HepG2 (cell line): ENCODE results near the gene GLG1. TPM values are rescaled to one million over a fixed set of nuclear protein-coding genes. Genes with fewer than 3 reads are reported as not detected.

Source experiments
- EED ChIP-seq: sonication (generic); formaldehyde crosslinking; IDR thresholded peaks from 2 replicates; pipeline ENCODE4 v1.5.0; 2020; ENCODE audit warnings: mild to moderate bottlenecking, missing genetic modification reagents
- ELF4 ChIP-seq: sonication (generic); formaldehyde crosslinking; IDR thresholded peaks from 2 replicates; pipeline ENCODE4 v1.5.0; 2020; ENCODE audit warnings: missing genetic modification reagents, mild to moderate bottlenecking, moderate library complexity, borderline replicate concordance
- FLYWCH1 ChIP-seq: sonication (generic); formaldehyde crosslinking; IDR thresholded peaks from 2 replicates; pipeline ENCODE4 v1.8.1; 2023; ENCODE audit warnings: mild to moderate bottlenecking, missing genetic modification reagents
- GATA4 ChIP-seq: sonication (generic); IDR thresholded peaks from 2 replicates; pipeline ENCODE4 v1.6.1; 2016; ENCODE audit warnings: antibody characterized with exemption, low read depth, borderline replicate concordance
- HDAC1 ChIP-seq: sonication (generic); formaldehyde crosslinking; IDR thresholded peaks from 2 replicates; pipeline ENCODE4 v1.5.1; 2020; ENCODE audit warnings: mild to moderate bottlenecking, missing genetic modification reagents
- IRX3 ChIP-seq: sonication (generic); formaldehyde crosslinking; IDR thresholded peaks from 2 replicates; pipeline ENCODE4 v1.8.1; 2023; ENCODE audit warnings: mild to moderate bottlenecking, low read depth, missing genetic modification reagents, borderline replicate concordance
- KLF12 ChIP-seq: sonication (generic); formaldehyde crosslinking; IDR thresholded peaks from 2 replicates; pipeline ENCODE4 v1.4.0; 2020; ENCODE audit warnings: missing genetic modification reagents, borderline replicate concordance
- LCORL ChIP-seq, 2 experiments: fragments of 450-650 bp in 1 of 2; sonication (generic) in 1 of 2; formaldehyde crosslinking in 1 of 2; IDR thresholded peaks; 2 replicates each; pipeline versions ENCODE4 v1.5.0 to v1.6.1; 2017 to 2020; ENCODE audit warnings: antibody characterized with exemption in 1 of 2, missing genetic modification reagents in 1 of 2
- MBNL3 ChIP-seq: fragments of 250-450 bp; sonication (Bioruptor Pico); conservative IDR thresholded peaks from 2 replicates; pipeline ENCODE4 v1.8.0; 2022; ENCODE audit warnings: mild to moderate bottlenecking, inconsistent platforms
- NCOR1 ChIP-seq: fragments of 200-600 bp; sonication (generic); IDR thresholded peaks from 2 replicates; pipeline ENCODE4 v1.7.0; 2017; ENCODE audit warnings: antibody characterized with exemption, low read length, borderline replicate concordance
- PHB2 ChIP-seq: fragments of 450-650 bp; IDR thresholded peaks from 2 replicates; pipeline ENCODE4 v1.6.1; 2018; ENCODE audit not compliant: partially characterized antibody
- PPARG ChIP-seq: conservative IDR thresholded peaks from 2 replicates; pipeline ENCODE4 v1.6.1; 2016; ENCODE audit warnings: missing biosample characterization, missing genetic modification reagents
- ZNF224 ChIP-seq: sonication (generic); formaldehyde crosslinking; IDR thresholded peaks from 2 replicates; pipeline ENCODE4 v1.5.0; 2020; ENCODE audit warnings: mild to moderate bottlenecking, missing genetic modification reagents
- ZNF782 ChIP-seq: sonication (generic); formaldehyde crosslinking; IDR thresholded peaks from 2 replicates; pipeline ENCODE4 v1.4.0; 2020; ENCODE audit warnings: missing genetic modification reagents, mild to moderate bottlenecking, borderline replicate concordance
- polyA plus RNA-seq, 8 experiments: library from polyadenylated mRNA; depleted of rRNA in 3 of 8; stranded (reverse) in 7 of 8; unstranded in 1 of 8; fragments of >200 nt; fragmentation: Illumina TruSeq in 4 of 8; extraction: Trizol in 4 of 8; gene quantifications; 2 replicates each; pipeline versions ENCODE4 v1.2.1 to v1.2.3, GENCODE V29; 2011 to 2016; ENCODE audit warnings: low read depth in 4 of 8, missing spikeins in 1 of 8, mixed read lengths in 1 of 8; ENCODE audit not compliant: insufficient read depth in 1 of 8
- total RNA-seq, 5 experiments: library from RNA; depleted of rRNA; stranded (reverse); fragments of >200 nt; fragmentation: Illumina TruSeq; extraction: Trizol; gene quantifications; 2 replicates each; pipeline ENCODE4 v1.2.3, GENCODE V29; 2016; ENCODE audit warnings: low read depth in 1 of 5
- TF ChIP-seq, protein P1 (sequence below): sonication (generic); formaldehyde crosslinking; IDR thresholded peaks from 2 replicates; pipeline ENCODE4 v1.8.1; 2022; ENCODE audit warnings: mild to moderate bottlenecking, missing genetic modification reagents
- TF ChIP-seq, protein P2 (sequence below): sonication (generic); formaldehyde crosslinking; IDR thresholded peaks from 2 replicates; pipeline ENCODE4 v1.8.0; 2022; ENCODE audit warnings: low read depth, missing genetic modification reagents
- TF ChIP-seq, protein P3 (sequence below): sonication (generic); formaldehyde crosslinking; IDR thresholded peaks from 2 replicates; pipeline ENCODE4 v1.4.0; 2020; ENCODE audit warnings: missing genetic modification reagents
- TF ChIP-seq, protein P4 (sequence below): sonication (generic); formaldehyde crosslinking; IDR thresholded peaks from 2 replicates; pipeline ENCODE4 v1.5.0; 2020; ENCODE audit warnings: missing genetic modification reagents, mild to moderate bottlenecking, borderline replicate concordance
- TF ChIP-seq, protein P5 (sequence below): sonication (generic); formaldehyde crosslinking; IDR thresholded peaks from 2 replicates; pipeline ENCODE4 v1.5.1; 2020; ENCODE audit warnings: missing genetic modification reagents, mild to moderate bottlenecking, borderline replicate concordance

GLG1 gene
- total and polyA plus RNA-seq, 2 of the 13 experiments (the other 11 are each of a cell fraction or from before 2014, with no cell fraction given): 87.7 to 141 TPM

DNA sequence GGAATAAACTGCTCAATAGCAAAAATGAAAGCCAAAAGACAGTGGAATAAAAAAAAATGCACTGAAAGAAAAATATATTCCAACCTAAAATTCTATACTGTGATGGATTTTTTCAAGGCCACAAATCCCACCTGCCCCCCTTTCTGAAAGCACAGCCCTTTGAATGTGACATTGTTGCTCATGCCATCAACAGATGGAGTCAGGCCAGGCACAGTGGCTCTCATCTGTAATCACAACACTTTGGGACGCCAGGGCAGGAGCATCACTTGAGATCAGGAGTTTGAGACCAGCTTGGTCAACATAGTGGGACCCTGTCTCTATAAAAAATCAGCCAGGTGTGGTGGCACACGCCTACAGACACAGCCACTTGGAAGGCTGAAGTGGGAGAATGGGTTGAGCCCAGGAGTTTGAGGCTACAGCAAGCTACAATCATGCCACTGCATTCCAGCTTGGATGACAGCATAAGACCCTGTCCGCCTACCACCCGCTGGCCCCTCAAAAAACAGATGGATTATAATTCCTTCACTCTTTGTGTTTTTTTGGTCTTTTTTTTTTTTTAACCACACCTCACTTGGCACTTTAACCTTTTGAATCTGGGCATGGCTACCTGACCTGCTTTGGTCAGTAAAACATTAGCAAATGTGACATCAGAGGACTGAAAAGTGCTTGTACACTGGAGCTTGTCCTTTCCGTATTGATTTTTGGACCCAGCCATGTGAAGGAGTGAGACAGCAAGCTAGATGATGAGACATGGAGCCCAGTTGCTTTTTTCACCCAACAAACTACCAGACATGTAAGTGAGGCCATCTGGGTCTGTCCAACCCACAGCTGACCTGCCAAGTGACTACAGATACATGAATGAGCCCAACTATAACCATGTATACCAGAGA is 36.3 kb downstream of the GLG1 start (continued):
- TF ChIP-seq FLYWCH1 (no peak), HDAC1 (CRISPR knock-in tag) (peak; percentile 72), MBNL3 (CRISPR knock-in tag) (no peak), IRX3 (CRISPR knock-in tag) (no peak), KLF12 (CRISPR knock-in tag) (no peak; the same call in 1 of the 2 replicates), NCOR1 (peak; percentile 75; the same call in 1 of the 2 replicates), ELF4 (CRISPR knock-in tag) (no peak), GATA4 (no peak), ZNF782 (CRISPR knock-in tag) (no peak; the same call in 1 of the 2 replicates), LCORL (IDR thresholded peaks at IDR 0.05) (no peak), LCORL (CRISPR knock-in tag; IDR thresholded peaks at IDR 0.05) (peak; percentile 91), PPARG (peak; percentile 58; the same call in 1 of the 2 replicates), ZNF224 (CRISPR knock-in tag) (peak; percentile 74), PHB2 (no peak), EED (CRISPR knock-in tag) (no peak)
- TF ChIP-seq, protein P1, sequence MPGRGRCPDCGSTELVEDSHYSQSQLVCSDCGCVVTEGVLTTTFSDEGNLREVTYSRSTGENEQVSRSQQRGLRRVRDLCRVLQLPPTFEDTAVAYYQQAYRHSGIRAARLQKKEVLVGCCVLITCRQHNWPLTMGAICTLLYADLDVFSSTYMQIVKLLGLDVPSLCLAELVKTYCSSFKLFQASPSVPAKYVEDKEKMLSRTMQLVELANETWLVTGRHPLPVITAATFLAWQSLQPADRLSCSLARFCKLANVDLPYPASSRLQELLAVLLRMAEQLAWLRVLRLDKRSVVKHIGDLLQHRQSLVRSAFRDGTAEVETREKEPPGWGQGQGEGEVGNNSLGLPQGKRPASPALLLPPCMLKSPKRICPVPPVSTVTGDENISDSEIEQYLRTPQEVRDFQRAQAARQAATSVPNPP (CRISPR knock-in tag): no peak
- TF ChIP-seq, protein P2, sequence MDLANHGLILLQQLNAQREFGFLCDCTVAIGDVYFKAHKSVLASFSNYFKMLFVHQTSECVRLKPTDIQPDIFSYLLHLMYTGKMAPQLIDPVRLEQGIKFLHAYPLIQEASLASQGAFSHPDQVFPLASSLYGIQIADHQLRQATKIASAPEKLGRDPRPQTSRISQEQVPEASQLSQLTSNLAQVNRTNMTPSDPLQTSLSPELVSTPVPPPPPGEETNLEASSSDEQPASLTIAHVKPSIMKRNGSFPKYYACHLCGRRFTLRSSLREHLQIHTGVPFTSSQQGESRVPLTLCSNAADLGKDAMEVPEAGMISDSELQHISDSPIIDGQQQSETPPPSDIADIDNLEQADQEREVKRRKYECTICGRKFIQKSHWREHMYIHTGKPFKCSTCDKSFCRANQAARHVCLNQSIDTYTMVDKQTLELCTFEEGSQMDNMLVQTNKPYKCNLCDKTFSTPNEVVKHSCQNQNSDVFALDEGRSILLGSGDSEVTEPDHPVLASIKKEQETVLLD (CRISPR knock-in tag): no peak
- TF ChIP-seq, protein P3, sequence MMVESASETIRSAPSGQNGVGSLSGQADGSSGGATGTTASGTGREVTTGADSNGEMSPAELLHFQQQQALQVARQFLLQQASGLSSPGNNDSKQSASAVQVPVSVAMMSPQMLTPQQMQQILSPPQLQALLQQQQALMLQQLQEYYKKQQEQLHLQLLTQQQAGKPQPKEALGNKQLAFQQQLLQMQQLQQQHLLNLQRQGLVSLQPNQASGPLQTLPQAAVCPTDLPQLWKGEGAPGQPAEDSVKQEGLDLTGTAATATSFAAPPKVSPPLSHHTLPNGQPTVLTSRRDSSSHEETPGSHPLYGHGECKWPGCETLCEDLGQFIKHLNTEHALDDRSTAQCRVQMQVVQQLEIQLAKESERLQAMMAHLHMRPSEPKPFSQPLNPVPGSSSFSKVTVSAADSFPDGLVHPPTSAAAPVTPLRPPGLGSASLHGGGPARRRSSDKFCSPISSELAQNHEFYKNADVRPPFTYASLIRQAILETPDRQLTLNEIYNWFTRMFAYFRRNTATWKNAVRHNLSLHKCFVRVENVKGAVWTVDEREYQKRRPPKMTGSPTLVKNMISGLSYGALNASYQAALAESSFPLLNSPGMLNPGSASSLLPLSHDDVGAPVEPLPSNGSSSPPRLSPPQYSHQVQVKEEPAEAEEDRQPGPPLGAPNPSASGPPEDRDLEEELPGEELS (CRISPR knock-in tag): peak; percentile 75
- TF ChIP-seq, protein P4, sequence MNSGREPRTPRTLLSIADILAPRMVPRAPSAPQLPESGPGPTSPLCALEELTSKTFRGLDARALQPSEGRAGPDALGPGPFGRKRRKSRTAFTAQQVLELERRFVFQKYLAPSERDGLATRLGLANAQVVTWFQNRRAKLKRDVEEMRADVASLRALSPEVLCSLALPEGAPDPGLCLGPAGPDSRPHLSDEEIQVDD (CRISPR knock-in tag): no peak
- TF ChIP-seq, protein P5, sequence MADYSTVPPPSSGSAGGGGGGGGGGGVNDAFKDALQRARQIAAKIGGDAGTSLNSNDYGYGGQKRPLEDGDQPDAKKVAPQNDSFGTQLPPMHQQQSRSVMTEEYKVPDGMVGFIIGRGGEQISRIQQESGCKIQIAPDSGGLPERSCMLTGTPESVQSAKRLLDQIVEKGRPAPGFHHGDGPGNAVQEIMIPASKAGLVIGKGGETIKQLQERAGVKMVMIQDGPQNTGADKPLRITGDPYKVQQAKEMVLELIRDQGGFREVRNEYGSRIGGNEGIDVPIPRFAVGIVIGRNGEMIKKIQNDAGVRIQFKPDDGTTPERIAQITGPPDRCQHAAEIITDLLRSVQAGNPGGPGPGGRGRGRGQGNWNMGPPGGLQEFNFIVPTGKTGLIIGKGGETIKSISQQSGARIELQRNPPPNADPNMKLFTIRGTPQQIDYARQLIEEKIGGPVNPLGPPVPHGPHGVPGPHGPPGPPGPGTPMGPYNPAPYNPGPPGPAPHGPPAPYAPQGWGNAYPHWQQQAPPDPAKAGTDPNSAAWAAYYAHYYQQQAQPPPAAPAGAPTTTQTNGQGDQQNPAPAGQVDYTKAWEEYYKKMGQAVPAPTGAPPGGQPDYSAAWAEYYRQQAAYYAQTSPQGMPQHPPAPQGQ (CRISPR knock-in tag): no peak
